Ovary (tissue), 9 donors: ENCODE measurements around the gene TMEM128. TPM values are rescaled to one million over a fixed set of nuclear protein-coding genes. Genes with fewer than 3 reads are reported as not detected.
"Not testable (repeated sequence)": the region's sequence is repeated elsewhere in the genome, so short reads cannot be mapped to it uniquely, and the experiment has no call there.

Experiments used
- DNase-seq, 5 donors: peaks; one replicate each; pipeline ENCODE4 v3.0.0-alpha.2; 2019 to 2020
- H3K27ac ChIP-seq, 2 donors: fragments of 200-600 bp; one replicate each; pipeline versions ENCODE4 v1.5.1 to v1.8.0; 2019 to 2022
- H3K27me3 ChIP-seq: fragments of 200-600 bp; one replicate; pipeline ENCODE4 v1.8.0; 2022
- H3K36me3 ChIP-seq: fragments of 200-600 bp; sonication (generic); one replicate; pipeline ENCODE4 v1.5.1; 2019
- H3K4me1 ChIP-seq: one replicate; pipeline ENCODE4 v1.8.1; 2013; ENCODE audit warnings: mild to moderate bottlenecking, moderate library complexity; ENCODE audit not compliant: insufficient read depth
- H3K4me3 ChIP-seq: fragments of 200-600 bp; sonication (generic); one replicate; pipeline ENCODE4 v1.5.1; 2017
- H3K9me3 ChIP-seq, 2 donors: fragments of 200-600 bp in 1 of 2; sonication (generic) in 1 of 2; one replicate each; pipeline versions ENCODE4 v1.5.1 to v1.8.1; 2013 to 2019; ENCODE audit warnings: mild to moderate bottlenecking in 1 of 2, moderate library complexity in 1 of 2
- CTCF ChIP-seq, 3 donors: fragments of 450-650 bp in 2 of 3; fragments of 200-600 bp in 1 of 3; IDR thresholded peaks; one replicate each; pipeline versions ENCODE4 v1.5.1 to v1.8.0; 2016 to 2022; ENCODE audit warnings: antibody characterized with exemption in 3 of 3, mild to moderate bottlenecking in 1 of 3
- EP300 ChIP-seq: sonication (generic); formaldehyde crosslinking; IDR thresholded peaks from one replicate; pipeline ENCODE4 v1.6.1; 2017; ENCODE audit warnings: antibody characterized with exemption
- POLR2A ChIP-seq: fragments of 450-650 bp; IDR thresholded peaks from one replicate; pipeline ENCODE4 v1.6.1; 2017; ENCODE audit warnings: antibody characterized with exemption, mild to moderate bottlenecking, moderate library complexity
- WGBS, 3 donors: extraction: QIAGEN DNeasy Blood & Tissue Kit in 1 of 3; methylation state at CpG; one replicate each; pipeline versions ENCODE4 v1.1.5 to v1.1.7; 2013 to 2017; 5-methylcytosine and 5-hydroxymethylcytosine counted together
- intact Hi-C, 4 donors: fragments of 100-400 bp; cut with DNase I; formaldehyde crosslinking; loops; one replicate each; pipeline versions ENCODE4 v1.11.0 to v1.15.1; 2022 to 2023
- polyA plus RNA-seq, 2 donors: library from polyadenylated mRNA; stranded (reverse); fragments of 200-250 nt in 1 of 2; fragments of 350-450 nt in 1 of 2; fragmentation: Illumina TruSeq in 1 of 2; extraction: RNeasy Lipid Tissue Mini Kit (QIAGEN cat#74804) in 1 of 2; gene quantifications; one replicate each; pipeline ENCODE4 v1.2.3, GENCODE V29; 2013 to 2014
- total RNA-seq, 7 donors: library from RNA; depleted of rRNA in 2 of 7; stranded (reverse); fragments of >200 nt in 2 of 7; fragmentation: NEBNext Ultra II Directional in 3 of 7; extraction: Animal tissue kit (Norgen Biotek cat#: 25700) in 3 of 7; gene quantifications; one replicate each; pipeline versions ENCODE4 v1.1.0 to v1.2.4, GENCODE V29; 2016 to 2023
- donor health status: DM: no; HTN: no; CAD: no; lungs with moderate emphysema.
- donor health status: DM: no; HTN: no; CAD: no.
- donor health status: Bipolar disorder and iron deficiency.
- donor health status: DM: yes; HTN: yes; CAD: no.
- donor health status: DM: no; HTN: no; CAD: no.
- donor health status: DM: yes; HTN: yes; CAD: no.

The TMEM128 gene
- total and polyA plus RNA-seq, 9 donors, result 19.0 to 41.7 (median 28.0) TPM

GRCh38 chr4:4254666-4255065 is 6.6 kb upstream of the TMEM128 start:
- H3K36me3 ChIP-seq, result no peaks in the 10 kb centered on the region
- H3K4me3 ChIP-seq, result no peak overlapping the region
- no peaks in the 10 kb centered on the region for H3K9me3 ChIP-seq
- no peak for DNase-seq
- WGBS, 3 donors, result 74 to 81% (median 74%) methylated on average over 6 of the region's 6 CpGs
- H3K27ac ChIP-seq, result no peak overlapping the region
- intact Hi-C loops, result loop anchor here in 3 of 4 donors (5.0 to 10.0 kb wide), 5 partner anchors 70 to 740 kb away; no protein-coding TSS in a partner anchor
- TF ChIP-seq POLR2A (no peak), EP300 (no peak), CTCF (IDR thresholded peaks at IDR 0.05) (no peak)
- H3K27me3 ChIP-seq, result no peaks in the 10 kb centered on the region
- no peaks in the 10 kb centered on the region for H3K4me1 ChIP-seq

GRCh38 chr4:4254199-4254598 is 6.2 kb upstream of the TMEM128 start:
- no peaks in the 10 kb centered on the region for H3K9me3 ChIP-seq
- 75 to 83% (median 76%) methylated on average over 11 of the region's 11 CpGs for WGBS, 3 donors
- DNase-seq, result no peak
- H3K27me3 ChIP-seq, result no peaks in the 10 kb centered on the region
- no peaks in the 10 kb centered on the region for H3K36me3 ChIP-seq
- H3K27ac ChIP-seq, result no peak overlapping the region
- TF ChIP-seq EP300 (no peak), CTCF (IDR thresholded peaks at IDR 0.05) (no peak)
- intact Hi-C loops, result loop anchor here in 3 of 4 donors (10.0 kb wide), 4 partner anchors 71 to 741 kb away; no protein-coding TSS in a partner anchor
- no peak overlapping the region for H3K4me3 ChIP-seq
- H3K4me1 ChIP-seq, result no peaks in the 10 kb centered on the region

GRCh38 chr4:4249866-4250265 is 1.8 kb upstream of the TMEM128 start:
- DNase-seq, result no peak
- Histone ChIP-seq H3K27me3 (no peaks in the 10 kb centered on the region), H3K9me3 (no peaks in the 10 kb centered on the region), H3K27ac (no peak overlapping the region), H3K4me3 (no peak overlapping the region), H3K4me1 (peaks cover 9% of the 10 kb centered on the region), H3K36me3 (no peaks in the 10 kb centered on the region)
- intact Hi-C loops, result loop anchor here in 3 of 4 donors (10.0 kb wide), 4 partner anchors 75 to 745 kb away; no protein-coding TSS in a partner anchor
- WGBS, 3 donors, result 86 to 89% (median 88%) methylated on average over 8 of the region's 8 CpGs
- no peak for TF ChIP-seq CTCF (IDR thresholded peaks at IDR 0.05)
- TF ChIP-seq POLR2A, result no peak
- no peak for TF ChIP-seq EP300

- H3K27me3 ChIP-seq, H3K9me3 ChIP-seq, H3K36me3 ChIP-seq, H3K4me1 ChIP-seq, H3K4me3 ChIP-seq, intact Hi-C loops, H3K27ac ChIP-seq: not testable (repeated sequence)
- peak in 1 of 5 donors; percentile 26 for DNase-seq
- 90 to 94% (median 90%) methylated on average over 15 of the region's 15 CpGs for WGBS, 3 donors
These were observed 1.3 kb upstream of the TMEM128 start for GRCh38 chr4:4249342-4249741.

GRCh38 chr4:4248885-4249203 is 821 bp upstream of the TMEM128 start:
- peaks cover 9% of the 10 kb centered on the region for H3K4me1 ChIP-seq
- intact Hi-C loops, result no loop called here
- WGBS, 3 donors, result 2 to 8% (median 3%) methylated on average over 10 of the region's 10 CpGs
- TF ChIP-seq CTCF (IDR thresholded peaks at IDR 0.05) (no peak), POLR2A (no peak), EP300 (no peak)
- H3K27me3 ChIP-seq, result no peaks in the 10 kb centered on the region
- no peaks in the 10 kb centered on the region for H3K36me3 ChIP-seq
- peak overlapping the region; percentile 70 to 94 for H3K27ac ChIP-seq
- peak overlapping the region; percentile 86 for H3K4me3 ChIP-seq
- no peak for DNase-seq
- no peaks in the 10 kb centered on the region for H3K9me3 ChIP-seq
